GM19468 (cell line): ENCODE data around the gene BCAR1.
"Not testable (repeated sequence)": the region's sequence is repeated elsewhere in the genome, so short reads cannot be mapped to it uniquely, and the experiment has no call there.

Source experiments
- ATAC-seq: cut with Tn5 transposase; IDR thresholded peaks from one replicate; pipeline ENCODE4 v1.9.1; 2021; ENCODE audit warnings: mild to moderate bottlenecking, moderate library complexity, moderate number of reproducible peaks; ENCODE audit not compliant: unreplicated experiment; ENCODE audit errors: extremely low read depth

Gene BCAR1

GRCh38 chr16:75251280-75252048 is at the start of gene BCAR1:
Gene BCAR1, minus strand, starts transcription at chr16:75251624. Its CDS starts 142 bp downstream, at chr16:75251482.
- ATAC-seq, result peak; percentile 92

- no peak for ATAC-seq
Measured at GRCh38 chr16:75298267-75298666, 46.8 kb upstream of the BCAR1 start.

GRCh38 chr16:75296606-75297005 is 45.2 kb upstream of the BCAR1 start:
- no peak for ATAC-seq

- no peak for ATAC-seq
Measured at GRCh38 chr16:75294773-75295459, 43.5 kb upstream of the BCAR1 start.

GRCh38 chr16:75293772-75294171 is 42.3 kb upstream of the BCAR1 start:
- ATAC-seq, result no peak

GRCh38 chr16:75293173-75293572 is 41.7 kb upstream of the BCAR1 start:
- no peak for ATAC-seq

- ATAC-seq, result no peak
Measured at GRCh38 chr16:75292691-75293090, 41.3 kb upstream of the BCAR1 start.

GRCh38 chr16:75289189-75289588 is 37.8 kb upstream of the BCAR1 start:
- no peak for ATAC-seq

- ATAC-seq, result no peak
Measured at GRCh38 chr16:75288596-75289120, 37.2 kb upstream of the BCAR1 start.

- no peak for ATAC-seq
Measured at GRCh38 chr16:75288181-75288580, 36.8 kb upstream of the BCAR1 start.

GRCh38 chr16:75287708-75288107 is 36.3 kb upstream of the BCAR1 start:
- no peak for ATAC-seq

- ATAC-seq, result no peak
Measured at GRCh38 chr16:75286389-75286788, 35.0 kb upstream of the BCAR1 start.

- no peak for ATAC-seq
Measured at GRCh38 chr16:75282466-75283281, 31.2 kb upstream of the BCAR1 start.

GRCh38 chr16:75281826-75282225 is 30.4 kb upstream of the BCAR1 start:
- no peak for ATAC-seq

- ATAC-seq, result not testable (repeated sequence)
Measured at GRCh38 chr16:75281009-75281408, 29.6 kb upstream of the BCAR1 start.

- ATAC-seq, result no peak
Measured at GRCh38 chr16:75280331-75280804, 28.9 kb upstream of the BCAR1 start.

GRCh38 chr16:75279305-75279704 is 27.9 kb upstream of the BCAR1 start:
- ATAC-seq, result no peak

- ATAC-seq, result no peak
Measured at GRCh38 chr16:75273054-75273925, 21.9 kb upstream of the BCAR1 start.

GRCh38 chr16:75272629-75273028 is 21.2 kb upstream of the BCAR1 start:
- ATAC-seq, result not testable (repeated sequence)
